ENCODE measurements around the gene GUCY2F.

DNA sequence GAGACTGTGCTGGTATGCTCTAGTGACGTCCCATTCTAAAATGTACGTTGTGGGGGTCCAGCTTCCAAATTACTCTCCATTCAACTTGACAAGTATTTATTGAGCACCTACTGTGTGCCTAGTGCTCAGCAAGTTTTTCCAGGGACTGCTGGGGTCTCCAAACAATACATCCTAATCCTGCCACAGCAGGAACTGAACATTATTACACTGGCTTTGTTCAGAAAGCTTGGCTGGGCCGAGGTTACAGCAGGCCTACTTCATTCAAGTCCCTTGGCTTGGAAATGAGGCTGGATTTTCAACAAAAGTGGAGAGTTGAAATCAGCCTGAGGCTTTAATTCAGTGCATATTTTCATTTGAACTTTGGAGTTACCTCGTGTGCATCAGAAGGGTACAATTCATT, 78.0 kb downstream of the GUCY2F start:
- no peak for TF ChIP-seq POLR2A (IDR thresholded peaks at IDR 0.05; ENCODE audit: low read depth, low read length)
- no peak for TF ChIP-seq POLR2AphosphoS5 (IDR thresholded peaks at IDR 0.05; ENCODE audit: low read depth, low read length)
